A673 (cell line): ENCODE measurements around the gene PFKFB4.

Source experiments
- CTCF ChIP-seq: fragments of 300-800, 200-600 bp; sonication (generic); conservative IDR thresholded peaks from 2 replicates; pipeline ENCODE4 v1.5.1; 2017; ENCODE audit warnings: low read depth, mild to moderate bottlenecking, antibody characterized with exemption, low read length, moderate library complexity, mixed read lengths
- EZH2 ChIP-seq: fragments of 200-600 bp; sonication (generic); IDR thresholded peaks from 2 replicates; pipeline ENCODE4 v1.6.1; 2017; ENCODE audit warnings: borderline replicate concordance, low read depth, mild to moderate bottlenecking, mixed read lengths, antibody characterized with exemption, low read length; ENCODE audit not compliant: poor library complexity, severe bottlenecking

- TF ChIP-seq CTCF = no peak
- no peak for TF ChIP-seq EZH2
Measured at GRCh38 chr3:48553886-48554845, 2.4 kb downstream of the PFKFB4 start.
